Heart left ventricle (tissue), 13 donors: Measurements from ENCODE around the gene PPP1R8.

Experiments used
- CTCF ChIP-seq, 12 donors: fragments of 200-600 bp; sonication (generic) in 4 of 12; IDR thresholded peaks; one replicate each; pipeline versions ENCODE4 v1.5.0 to v1.8.0; 2018 to 2022; ENCODE audit warnings: antibody characterized with exemption in 12 of 12, mild to moderate bottlenecking in 5 of 12
- POLR2A ChIP-seq, 2 donors: fragments of 450-650 bp; IDR thresholded peaks; one replicate each; pipeline ENCODE4 v1.6.1; 2017; ENCODE audit warnings: antibody characterized with exemption in 2 of 2, mild to moderate bottlenecking in 2 of 2, moderate library complexity in 2 of 2
- donor health status: ischemic (EF 13 %, LVEDD 7.1; RV severe dilation, severe dysfunction).
- donor health status: DM: no; HTN: yes; CAD: no.
- donor health status: DM: no; HTN: no; CAD: no.
- donor health status: ischemic (EF 25% LVEDD 6.9; RV normal size, moderate dysfunction).
- donor health status: ischemic (EF 25% LVEDD 5.7; RV mildly dilated, moderate dysfunction).
- donor health status: ischemic (EF 35%, LVEDD 5.7; RV mildly dilated, moderate dysfunction).
- donor health status: nonischemic (EF 11% LVEDD 7.7; RV severe dilation, severe dysfunction).
- donor health status: DM: yes; HTN: yes; CAD: no.
- donor health status: PGD.
- donor health status: ischemic (EF 29% LVEDD 5.4; RV normal size, mild dysfunction).
- donor health status: nonischemic (EF 23%, LVEDD 6.1; RV moderate dilation, normal function).

DNA sequence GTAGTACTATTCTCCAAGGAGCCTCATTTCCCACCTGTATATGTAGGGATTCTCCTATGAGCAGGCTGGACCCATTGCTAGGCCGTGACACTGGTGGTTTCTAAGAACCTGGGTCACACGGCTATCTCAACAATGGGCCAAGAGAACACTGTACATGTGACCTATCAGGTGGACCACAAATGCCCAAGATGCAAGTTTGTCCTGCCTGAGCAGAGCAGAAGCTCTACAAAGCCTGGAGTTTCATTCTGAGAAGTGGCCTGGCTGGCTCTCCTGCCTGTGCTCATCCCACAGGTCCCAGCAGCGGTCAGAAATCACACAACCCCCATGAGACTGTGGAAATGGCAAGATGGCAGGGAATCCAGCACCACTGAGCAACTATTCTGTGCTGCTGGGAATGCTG is 58.9 kb downstream of the PPP1R8 start:
- TF ChIP-seq CTCF (IDR thresholded peaks at IDR 0.05) (no peak), POLR2A (IDR thresholded peaks at IDR 0.05) (no peak)
